ENCODE data around the gene ENTPD3. TPM values are rescaled to one million over a fixed set of nuclear protein-coding genes. Genes with fewer than 3 reads are reported as not detected.
"Not testable (repeated sequence)": the region's sequence is repeated elsewhere in the genome, so short reads cannot be mapped to it uniquely, and the experiment has no call there.

Gene ENTPD3
- total RNA-seq, 1 experiment from 2014 or later = not detected

DNA sequence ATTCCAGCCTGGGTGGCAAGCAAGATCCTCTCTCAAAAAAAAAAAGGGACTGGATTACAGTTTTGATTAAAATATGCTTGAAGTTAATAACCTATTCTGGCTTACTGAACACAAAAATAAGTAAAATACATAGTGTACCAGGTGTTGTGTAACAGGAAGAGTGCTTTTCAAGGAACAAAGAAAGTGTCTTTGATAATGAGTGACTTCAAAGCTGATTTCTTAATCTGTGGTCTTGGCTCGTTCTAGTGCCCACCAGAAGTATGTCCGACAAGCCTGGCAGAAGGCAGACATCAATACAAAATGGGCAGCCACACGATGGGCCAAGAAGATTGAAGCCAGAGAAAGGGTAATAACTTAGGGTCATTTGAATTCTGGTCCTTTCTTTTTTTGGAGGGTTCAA lies 74.2 kb downstream of the ENTPD3 start:
- Histone ChIP-seq H4K5ac (ENCODE audit: insufficient read length, low read depth, low read length) (no peak overlapping the region), H3K79me1 (ENCODE audit: insufficient read depth, low read depth, low read length, poor library complexity, severe bottlenecking) (no peaks in the 10 kb centered on the region), H3K79me2 (ENCODE audit: insufficient read depth, low read length) (peaks cover 10% of the 10 kb centered on the region; the same call in 1 of the 2 replicates), H3K18ac (ENCODE audit: insufficient read length, low read depth, low read length) (no peak overlapping the region), H3K9ac (ENCODE audit: extremely low read depth, insufficient read length, low read length) (no peak overlapping the region), H2AFZ (ENCODE audit: low read length) (no peak overlapping the region), H2BK20ac (ENCODE audit: low read depth, low read length, poor library complexity, severe bottlenecking) (no peak overlapping the region), H2BK5ac (ENCODE audit: insufficient read length, low read length) (no peak overlapping the region), H2BK15ac (ENCODE audit: low read depth, low read length) (no peak overlapping the region), H2BK12ac (ENCODE audit: insufficient read length, low read depth, low read length) (no peak overlapping the region), H3K23me2 (ENCODE audit: insufficient read length, low read depth, low read length, poor library complexity, severe bottlenecking) (peaks cover 2% of the 10 kb centered on the region), H3K14ac (ENCODE audit: insufficient read depth, low read length) (no peak overlapping the region), H3K4ac (ENCODE audit: low read depth, low read length) (no peak overlapping the region), H2AK5ac (ENCODE audit: insufficient read length, low read length) (no peak overlapping the region), H4K20me1 (ENCODE audit: control insufficient read depth, insufficient read depth, insufficient read length) (peaks cover 2% of the 10 kb centered on the region), H3K4me2 (ENCODE audit: insufficient read depth, insufficient read length, low read length) (no peak overlapping the region), H4K8ac (replicated peaks; ENCODE audit: insufficient read length, low read depth, low read length) (no peak overlapping the region), H3T11ph (ENCODE audit: low read length) (no peak overlapping the region), H2BK120ac (ENCODE audit: low read depth, low read length, poor library complexity, severe bottlenecking) (no peak overlapping the region), H3K23ac (ENCODE audit: insufficient read length, low read depth, low read length) (no peak overlapping the region), H3K27me3 (ENCODE audit: insufficient read depth, low read length) (no peaks in the 10 kb centered on the region), H3K4me1 (ENCODE audit: insufficient read depth, low read length) (no peaks in the 10 kb centered on the region), H3K9me3 (ENCODE audit: control insufficient read depth, low read depth, low read length) (no peaks in the 10 kb centered on the region), H3K27ac (ENCODE audit: insufficient read length, low read depth, low read length) (no peak overlapping the region), H3K56ac (ENCODE audit: insufficient read length, low read depth, low read length) (no peak overlapping the region), H4K91ac (ENCODE audit: insufficient read length, low read depth, low read length) (no peak overlapping the region)
- no peaks in the 10 kb centered on the region for H3K27me3 Mint-ChIP-seq (ENCODE audit: low read depth)
- H3K4me1 Mint-ChIP-seq = peaks cover 19 to 26% of the 10 kb centered on the region in 2 experiments
- H3K9me3 Mint-ChIP-seq = no peaks in the 10 kb centered on the region
- peaks cover 40 to 78% (median 64%) of the 10 kb centered on the region in 3 experiments for H3K36me3 Mint-ChIP-seq (ENCODE audit: insufficient read depth in 1 of 3, low read depth in 3 of 3)
- TF ChIP-seq, protein P1, sequence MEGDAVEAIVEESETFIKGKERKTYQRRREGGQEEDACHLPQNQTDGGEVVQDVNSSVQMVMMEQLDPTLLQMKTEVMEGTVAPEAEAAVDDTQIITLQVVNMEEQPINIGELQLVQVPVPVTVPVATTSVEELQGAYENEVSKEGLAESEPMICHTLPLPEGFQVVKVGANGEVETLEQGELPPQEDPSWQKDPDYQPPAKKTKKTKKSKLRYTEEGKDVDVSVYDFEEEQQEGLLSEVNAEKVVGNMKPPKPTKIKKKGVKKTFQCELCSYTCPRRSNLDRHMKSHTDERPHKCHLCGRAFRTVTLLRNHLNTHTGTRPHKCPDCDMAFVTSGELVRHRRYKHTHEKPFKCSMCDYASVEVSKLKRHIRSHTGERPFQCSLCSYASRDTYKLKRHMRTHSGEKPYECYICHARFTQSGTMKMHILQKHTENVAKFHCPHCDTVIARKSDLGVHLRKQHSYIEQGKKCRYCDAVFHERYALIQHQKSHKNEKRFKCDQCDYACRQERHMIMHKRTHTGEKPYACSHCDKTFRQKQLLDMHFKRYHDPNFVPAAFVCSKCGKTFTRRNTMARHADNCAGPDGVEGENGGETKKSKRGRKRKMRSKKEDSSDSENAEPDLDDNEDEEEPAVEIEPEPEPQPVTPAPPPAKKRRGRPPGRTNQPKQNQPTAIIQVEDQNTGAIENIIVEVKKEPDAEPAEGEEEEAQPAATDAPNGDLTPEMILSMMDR (conservative IDR thresholded peaks at IDR 0.05) = no peak
- H3K4me3 Mint-ChIP-seq = no peak overlapping the region
- no peak for DNase-seq
- 0 out of 7 replicates have a peak overlapping the region, but pooled peaks of 1 of the 3 experiments have one; percentile 6 for H3K27ac Mint-ChIP-seq
- no CpG with 5 or more reads among the region's 3 CpGs for WGBS (ENCODE audit: extremely low coverage, insufficient read length, low lambda C conversion rate)

DNA sequence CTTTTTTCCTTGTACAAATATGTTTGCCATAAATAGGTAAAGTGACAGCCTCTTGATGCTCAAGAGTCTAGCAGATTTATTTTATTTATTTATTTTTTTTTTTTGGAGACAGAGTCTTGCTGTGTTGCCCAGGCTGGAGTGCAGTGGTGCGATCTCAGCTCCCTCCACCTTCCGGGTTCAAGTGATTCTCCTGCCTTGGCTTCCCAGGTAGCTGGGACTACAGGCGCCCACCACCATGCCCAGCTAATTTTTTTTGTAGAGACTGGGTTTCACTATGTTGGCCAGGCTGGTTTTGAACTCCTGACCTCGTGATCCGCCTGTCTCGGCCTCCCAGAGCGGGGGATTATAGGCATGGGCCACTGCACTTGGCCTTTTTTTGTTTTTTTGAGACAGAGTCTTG lies 75.9 kb downstream of the ENTPD3 start:
- not testable (repeated sequence) for H3K18ac ChIP-seq (ENCODE audit: insufficient read length, low read depth, low read length); H3K56ac ChIP-seq (ENCODE audit: insufficient read length, low read depth, low read length); H3K79me2 ChIP-seq (ENCODE audit: insufficient read depth, low read length); H2BK20ac ChIP-seq (ENCODE audit: low read depth, low read length, poor library complexity, severe bottlenecking); H3K9me3 Mint-ChIP-seq; H4K5ac ChIP-seq (ENCODE audit: insufficient read length, low read depth, low read length); H3K79me1 ChIP-seq (ENCODE audit: insufficient read depth, low read depth, low read length, poor library complexity, severe bottlenecking); H2BK15ac ChIP-seq (ENCODE audit: low read depth, low read length); H3K23me2 ChIP-seq (ENCODE audit: insufficient read length, low read depth, low read length, poor library complexity, severe bottlenecking); H4K20me1 ChIP-seq (ENCODE audit: control insufficient read depth, insufficient read depth, insufficient read length); H2AK5ac ChIP-seq (ENCODE audit: insufficient read length, low read length); H3T11ph ChIP-seq (ENCODE audit: low read length); H2BK12ac ChIP-seq (ENCODE audit: insufficient read length, low read depth, low read length); H3K27ac Mint-ChIP-seq; H3K4me2 ChIP-seq (ENCODE audit: insufficient read depth, insufficient read length, low read length); H3K9ac ChIP-seq (ENCODE audit: extremely low read depth, insufficient read length, low read length); H2BK5ac ChIP-seq (ENCODE audit: insufficient read length, low read length); H2BK120ac ChIP-seq (ENCODE audit: low read depth, low read length, poor library complexity, severe bottlenecking); H3K4me3 Mint-ChIP-seq; H3K23ac ChIP-seq (ENCODE audit: insufficient read length, low read depth, low read length); H3K27ac ChIP-seq (ENCODE audit: insufficient read length, low read depth, low read length); H3K9me3 ChIP-seq (ENCODE audit: control insufficient read depth, low read depth, low read length); H3K27me3 Mint-ChIP-seq (ENCODE audit: low read depth); H4K91ac ChIP-seq (ENCODE audit: insufficient read length, low read depth, low read length); H4K8ac ChIP-seq (replicated peaks; ENCODE audit: insufficient read length, low read depth, low read length); H3K27me3 ChIP-seq (ENCODE audit: insufficient read depth, low read length); H2AFZ ChIP-seq (ENCODE audit: low read length); H3K4ac ChIP-seq (ENCODE audit: low read depth, low read length); DNase-seq; H3K14ac ChIP-seq (ENCODE audit: insufficient read depth, low read length); H3K4me1 ChIP-seq (ENCODE audit: insufficient read depth, low read length)
- Mint-ChIP-seq H3K36me3 (ENCODE audit: insufficient read depth in 1 of 3, low read depth in 3 of 3) (peaks cover 44 to 80% (median 68%) of the 10 kb centered on the region in 3 experiments), H3K4me1 (peaks cover 19 to 21% of the 10 kb centered on the region in 2 experiments)
- WGBS (ENCODE audit: extremely low coverage, insufficient read length, low lambda C conversion rate) = no CpG with 5 or more reads among the region's 7 CpGs

Measured in H9 (cell line).